Spleen (tissue), 11 donors: ENCODE results near the gene MRPS5. TPM values are rescaled to one million over a fixed set of nuclear protein-coding genes. Genes with fewer than 3 reads are reported as not detected.

Experiments used
- DNase-seq: peaks from one replicate; pipeline ENCODE4 v3.0.0-alpha.2; 2020
- H3K27ac ChIP-seq, 8 donors: fragments of 200-600 bp; sonication (generic) in 7 of 8; 1 replicate in 4 of 8; 2 replicates in 4 of 8; pipeline versions ENCODE4 v1.5.0 to v1.8.0; 2016 to 2021; ENCODE audit warnings: inconsistent platforms in 4 of 8, mild to moderate bottlenecking in 4 of 8, moderate library complexity in 1 of 8
- H3K27me3 ChIP-seq, 7 donors: fragments of 200-600 bp; sonication (generic) in 6 of 7; replicated peaks in 1 of 7; 1 replicate in 4 of 7; 2 replicates in 3 of 7; pipeline versions ENCODE4 v1.5.0 to v1.8.0; 2016 to 2021; ENCODE audit warnings: inconsistent platforms in 3 of 7, mild to moderate bottlenecking in 1 of 7
- H3K36me3 ChIP-seq, 6 donors: fragments of 200-600 bp; sonication (generic) in 5 of 6; 1 replicate in 4 of 6; 2 replicates in 2 of 6; pipeline versions ENCODE4 v1.5.0 to v1.8.0; 2016 to 2021; ENCODE audit warnings: inconsistent platforms in 2 of 6
- H3K4me1 ChIP-seq, 6 donors: fragments of 200-600 bp; sonication (generic) in 5 of 6; 1 replicate in 3 of 6; 2 replicates in 3 of 6; pipeline versions ENCODE4 v1.5.0 to v1.8.0; 2016 to 2021; ENCODE audit warnings: inconsistent platforms in 3 of 6
- H3K4me3 ChIP-seq, 8 donors: fragments of 200-600 bp; sonication (generic) in 7 of 8; 1 replicate in 4 of 8; 2 replicates in 4 of 8; pipeline versions ENCODE4 v1.5.0 to v1.8.0; 2016 to 2021; ENCODE audit warnings: inconsistent platforms in 4 of 8, mild to moderate bottlenecking in 4 of 8, moderate library complexity in 2 of 8
- H3K9me3 ChIP-seq, 8 donors: fragments of 200-600 bp; sonication (generic) in 7 of 8; 1 replicate in 4 of 8; 2 replicates in 4 of 8; pipeline versions ENCODE4 v1.5.0 to v1.8.0; 2016 to 2021; ENCODE audit warnings: inconsistent platforms in 4 of 8
- CTCF ChIP-seq, 11 experiments: fragments of 200-600 bp in 7 of 11; fragments of 450-650 bp in 4 of 11; sonication (generic) in 4 of 11; IDR thresholded peaks in 8 of 11; conservative IDR thresholded peaks in 3 of 11; 1 replicate in 7 of 11; 2 replicates in 4 of 11; pipeline versions ENCODE4 v1.4.0 to v1.8.0; 2016 to 2021; ENCODE audit warnings: antibody characterized with exemption in 11 of 11, inconsistent platforms in 4 of 11, mild to moderate bottlenecking in 1 of 11
- POLR2A ChIP-seq, 3 donors: fragments of 450-650 bp; IDR thresholded peaks; one replicate each; pipeline ENCODE4 v1.5.1; 2017; ENCODE audit warnings: antibody characterized with exemption in 3 of 3, mild to moderate bottlenecking in 1 of 3
- POLR2AphosphoS5 ChIP-seq, 3 donors: sonication (generic); formaldehyde crosslinking; IDR thresholded peaks; one replicate each; pipeline ENCODE4 v1.5.1; 2017; ENCODE audit warnings: antibody characterized with exemption in 3 of 3
- WGBS, 5 donors: extraction: QIAGEN DNeasy Blood & Tissue Kit in 3 of 5; methylation state at CpG; one replicate each; pipeline versions ENCODE4 v1.1.5 to v1.1.7; 2013 to 2018; 5-methylcytosine and 5-hydroxymethylcytosine counted together
- intact Hi-C: fragments of 100-400 bp; cut with DNase I; formaldehyde crosslinking; loops from one replicate; pipeline ENCODE4 v1.15.0; 2023; ENCODE audit warnings: low total_unique reads
- polyA plus RNA-seq, 3 donors: library from polyadenylated mRNA; stranded (reverse); fragments of 200-250 nt; gene quantifications; one replicate each; pipeline ENCODE4 v1.2.1, GENCODE V29; 2013
- total RNA-seq, 7 donors: library from RNA; depleted of rRNA in 3 of 7; stranded (reverse); fragments of >200 nt in 3 of 7; fragmentation: NEBNext Ultra II Directional in 4 of 7; extraction: Animal tissue kit (Norgen Biotek cat#: 25700) in 4 of 7; gene quantifications; one replicate each; pipeline versions ENCODE4 v1.1.0 to v1.2.1, GENCODE V29; 2016 to 2021
- donor health status: healthy with polysubstance abuse.
- donor health status: DM: no; HTN: no; CAD: no; lungs with moderate emphysema.
- donor health status: DM: no; HTN: no; CAD: no.
- donor health status: Bipolar disorder and iron deficiency.
- donor health status: healthy.
- donor health status: DM: no; HTN: no; CAD: no.
- donor health status: DM: yes; HTN: yes; CAD: no.

MRPS5 gene
- total and polyA plus RNA-seq, 10 donors = 37.5 to 92.2 (median 53.7) TPM

- no peaks in the 10 kb centered on the region for H3K36me3 ChIP-seq
- WGBS, 5 donors = 78 to 88% (median 87%) methylated on average over 8 of the region's 8 CpGs
- H3K4me1 ChIP-seq = peaks cover 0 to 23% (median 11%) of the 10 kb centered on the region in 6 donors
- peaks cover 0 to 83% (median 36%) of the 10 kb centered on the region in 7 donors for H3K27me3 ChIP-seq
- H3K9me3 ChIP-seq = no peaks in the 10 kb centered on the region
- DNase-seq = no peak
- peak overlapping the region in 6 of 8 donors; percentile 25 to 83 (median 62) for H3K27ac ChIP-seq
- TF ChIP-seq CTCF (IDR thresholded peaks at IDR 0.05 in 8 of 11, conservative IDR thresholded peaks at IDR 0.05 in 3 of 11) = no peak
- TF ChIP-seq POLR2A (IDR thresholded peaks at IDR 0.05) = no peak
- no peak for TF ChIP-seq POLR2AphosphoS5 (IDR thresholded peaks at IDR 0.05)
- H3K4me3 ChIP-seq = peak overlapping the region in 1 of 8 donors; percentile 21
- intact Hi-C loops = no loop called here
Measured at GRCh38 chr2:95075440-95076132, 46.0 kb downstream of the MRPS5 start.

- Histone ChIP-seq H3K27ac (peak overlapping the region; percentile 19 to 83 (median 49)), H3K36me3 (no peaks in the 10 kb centered on the region), H3K4me3 (peak overlapping the region in 1 of 8 donors; percentile 21), H3K4me1 (peaks cover 0 to 23% (median 11%) of the 10 kb centered on the region in 6 donors), H3K27me3 (peaks cover 0 to 83% (median 36%) of the 10 kb centered on the region in 7 donors), H3K9me3 (no peaks in the 10 kb centered on the region)
- TF ChIP-seq POLR2A (IDR thresholded peaks at IDR 0.05) (no peak), CTCF (IDR thresholded peaks at IDR 0.05 in 8 of 11, conservative IDR thresholded peaks at IDR 0.05 in 3 of 11) (no peak), POLR2AphosphoS5 (IDR thresholded peaks at IDR 0.05) (peak in 2 of 3 donors; percentile 14 to 17)
- WGBS, 5 donors = 38 to 52% (median 50%) methylated on average over 11 to 15 of the region's 15 CpGs
- intact Hi-C loops = no loop called here
- no peak for DNase-seq
Measured at GRCh38 chr2:95074663-95075439, 46.8 kb downstream of the MRPS5 start.

GRCh38 chr2:95073856-95074662 lies 47.5 kb downstream of the MRPS5 start:
- no peaks in the 10 kb centered on the region for H3K36me3 ChIP-seq
- WGBS, 5 donors = 60 to 69% (median 67%) methylated on average over 17 to 18 of the region's 18 CpGs
- peaks cover 0 to 23% (median 11%) of the 10 kb centered on the region in 6 donors for H3K4me1 ChIP-seq
- H3K9me3 ChIP-seq = no peaks in the 10 kb centered on the region
- TF ChIP-seq POLR2AphosphoS5 (IDR thresholded peaks at IDR 0.05) (no peak), CTCF (IDR thresholded peaks at IDR 0.05 in 8 of 11, conservative IDR thresholded peaks at IDR 0.05 in 3 of 11) (no peak), POLR2A (IDR thresholded peaks at IDR 0.05) (no peak)
- intact Hi-C loops = no loop called here
- H3K27me3 ChIP-seq = peaks cover 0 to 75% (median 36%) of the 10 kb centered on the region in 7 donors
- peak overlapping the region in 5 of 8 donors; percentile 19 to 83 (median 62) for H3K27ac ChIP-seq
- DNase-seq = no peak
- H3K4me3 ChIP-seq = no peak overlapping the region
